ENCODE data around the gene DNLZ.

GRCh38 chr9:136365775-136366222 is 2.3 kb upstream of the DNLZ start:
- TF ChIP-seq, protein P1, sequence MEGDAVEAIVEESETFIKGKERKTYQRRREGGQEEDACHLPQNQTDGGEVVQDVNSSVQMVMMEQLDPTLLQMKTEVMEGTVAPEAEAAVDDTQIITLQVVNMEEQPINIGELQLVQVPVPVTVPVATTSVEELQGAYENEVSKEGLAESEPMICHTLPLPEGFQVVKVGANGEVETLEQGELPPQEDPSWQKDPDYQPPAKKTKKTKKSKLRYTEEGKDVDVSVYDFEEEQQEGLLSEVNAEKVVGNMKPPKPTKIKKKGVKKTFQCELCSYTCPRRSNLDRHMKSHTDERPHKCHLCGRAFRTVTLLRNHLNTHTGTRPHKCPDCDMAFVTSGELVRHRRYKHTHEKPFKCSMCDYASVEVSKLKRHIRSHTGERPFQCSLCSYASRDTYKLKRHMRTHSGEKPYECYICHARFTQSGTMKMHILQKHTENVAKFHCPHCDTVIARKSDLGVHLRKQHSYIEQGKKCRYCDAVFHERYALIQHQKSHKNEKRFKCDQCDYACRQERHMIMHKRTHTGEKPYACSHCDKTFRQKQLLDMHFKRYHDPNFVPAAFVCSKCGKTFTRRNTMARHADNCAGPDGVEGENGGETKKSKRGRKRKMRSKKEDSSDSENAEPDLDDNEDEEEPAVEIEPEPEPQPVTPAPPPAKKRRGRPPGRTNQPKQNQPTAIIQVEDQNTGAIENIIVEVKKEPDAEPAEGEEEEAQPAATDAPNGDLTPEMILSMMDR (IDR thresholded peaks at IDR 0.05 in 4 of 5, conservative IDR thresholded peaks at IDR 0.05 in 1 of 5): no peak
- TF ChIP-seq POLR2A (IDR thresholded peaks at IDR 0.05): no peak
